HG03520 (cell line): ENCODE measurements around the gene TRIM52.

Source experiments
- ATAC-seq: cut with Tn5 transposase; IDR thresholded peaks from one replicate; pipeline ENCODE4 v1.9.1; 2021; ENCODE audit warnings: mild to moderate bottlenecking, moderate library complexity; ENCODE audit not compliant: unreplicated experiment

Gene TRIM52

GRCh38 chr5:181259283-181259682, 1.7 kb downstream of the TRIM52 start:
- ATAC-seq: no peak

DNA sequence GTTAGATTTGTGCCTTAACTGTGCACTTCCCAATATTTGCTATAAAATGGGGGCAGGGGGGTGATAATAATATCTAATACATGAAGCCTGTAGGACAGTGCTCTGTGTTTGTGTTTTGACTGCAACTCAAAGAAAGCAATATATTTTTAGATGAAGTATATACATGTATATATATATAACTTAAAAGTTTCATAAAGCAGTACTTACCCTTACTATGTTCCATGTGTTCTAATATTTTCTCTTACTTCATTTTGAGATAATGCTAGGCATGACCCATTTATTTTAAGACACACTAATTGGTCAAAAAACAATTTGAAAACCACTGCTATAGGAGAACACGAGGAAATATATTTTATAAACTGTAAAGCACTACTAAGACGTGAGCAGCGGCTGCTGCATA, 2.4 kb downstream of the TRIM52 start:
- no peak for ATAC-seq

DNA sequence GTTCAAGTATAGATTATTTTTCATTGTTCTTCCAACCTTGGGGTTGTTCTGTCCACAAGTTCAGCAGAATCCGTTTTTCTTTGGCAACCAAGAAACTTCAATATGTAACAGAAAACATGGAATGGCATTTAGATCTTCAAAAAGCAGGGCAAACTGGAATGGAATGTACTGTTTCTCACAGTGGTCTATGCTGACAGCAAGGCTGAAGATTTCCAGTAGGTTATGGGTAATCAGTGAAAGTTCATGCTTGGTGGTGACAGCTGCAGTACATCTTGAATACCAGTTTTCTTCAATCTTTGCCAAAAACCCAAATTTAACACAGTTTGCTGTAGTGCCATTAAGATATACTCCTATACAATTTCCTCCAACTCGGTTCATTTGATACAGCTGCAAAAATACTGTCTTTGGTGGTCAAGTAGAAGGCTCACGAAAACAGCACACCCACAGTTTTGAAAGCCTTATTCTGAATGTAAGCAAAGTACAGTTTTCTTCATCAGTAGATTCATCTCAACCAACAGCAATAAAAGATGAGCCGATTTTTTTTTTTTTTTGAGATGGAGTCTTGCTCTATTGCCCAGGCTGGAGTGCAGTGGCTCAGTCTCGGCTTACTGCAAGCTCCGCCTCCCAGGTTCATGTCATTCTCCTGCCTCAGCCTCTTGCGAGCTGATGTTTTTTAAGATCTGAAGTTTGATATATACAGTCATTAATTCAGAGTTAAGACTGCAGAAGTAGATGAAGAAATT, 4.9 kb downstream of the TRIM52 start:
- ATAC-seq: no peak

GRCh38 chr5:181255276-181255675, 5.7 kb downstream of the TRIM52 start:
- ATAC-seq: no peak

- no peak for ATAC-seq
These were observed 12.7 kb downstream of the TRIM52 start for GRCh38 chr5:181248277-181248676.

- peak; percentile 34 for ATAC-seq
These were observed 14.5 kb downstream of the TRIM52 start for GRCh38 chr5:181246276-181247049.

GRCh38 chr5:181245427-181246275, 15.3 kb downstream of the TRIM52 start:
- ATAC-seq: no peak

DNA sequence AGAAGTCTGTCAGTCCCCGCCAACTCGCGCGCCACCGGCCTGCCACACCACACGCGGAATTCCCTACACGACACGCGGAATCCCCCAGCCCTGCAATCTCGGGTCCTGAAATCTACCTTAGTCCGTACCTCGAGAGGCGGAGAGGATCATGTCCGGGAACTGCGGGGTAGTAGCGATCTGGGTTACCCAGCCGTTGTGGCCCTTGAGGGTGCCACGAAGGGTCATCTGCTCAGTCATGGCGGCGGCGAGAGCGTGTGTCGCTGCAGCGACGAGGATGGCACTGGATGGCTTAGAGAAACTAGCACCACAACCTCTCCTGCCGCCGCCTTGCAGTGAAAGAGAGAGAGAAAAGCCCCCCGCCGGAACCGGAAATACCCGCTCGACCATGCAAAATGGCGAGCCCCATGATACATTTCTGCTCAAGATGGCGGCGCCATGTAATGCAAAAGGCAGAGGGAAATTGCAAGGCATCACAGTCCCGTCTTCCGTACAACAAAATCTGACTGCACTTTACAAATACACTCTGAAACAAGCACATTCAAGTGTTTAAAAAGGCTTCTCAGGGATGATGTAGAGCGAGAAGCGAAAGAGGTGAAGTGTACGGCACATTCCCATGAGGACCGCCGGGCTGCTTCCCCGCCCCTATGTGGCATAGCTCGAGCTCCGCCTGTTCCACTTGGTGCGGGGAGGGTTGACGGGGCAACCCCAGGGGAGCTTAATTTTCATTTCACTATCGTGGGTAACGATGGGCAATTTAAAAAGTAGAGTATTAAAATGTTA, 17.2 kb downstream of the TRIM52 start, which contains the start of gene RACK1:
TSS of gene RACK1 (minus strand) at position 343 of the 780 bp plus-strand sequence. CDS start at position 237, 106 bp downstream.
- peak; percentile 45 for ATAC-seq

DNA sequence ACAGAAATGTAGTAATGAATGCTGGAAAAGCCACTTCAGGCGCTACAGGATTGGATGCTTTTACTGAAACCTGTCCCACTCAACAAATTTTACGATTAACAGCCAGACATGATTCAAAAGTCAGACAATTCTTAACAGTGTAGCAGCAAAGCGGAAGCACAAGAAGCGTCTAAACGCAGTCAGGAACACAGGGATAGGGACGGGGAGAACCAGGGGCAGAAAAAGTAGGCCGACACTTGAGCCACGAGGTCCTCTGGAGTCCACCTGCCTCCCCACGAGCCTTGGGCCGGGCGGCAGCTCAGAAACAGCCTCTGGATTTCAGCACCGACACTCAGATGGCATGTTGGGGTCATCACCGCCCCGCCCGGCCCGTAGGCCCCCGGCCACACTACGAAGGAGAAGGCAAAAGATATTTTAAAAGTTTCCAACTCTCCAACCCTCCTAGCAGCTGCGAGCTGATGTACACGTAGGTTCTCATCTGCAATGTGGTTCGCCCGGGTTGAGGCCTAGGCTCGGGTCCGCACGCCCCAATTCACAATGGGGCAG, 17.9 kb downstream of the TRIM52 start:
- ATAC-seq: no peak

DNA sequence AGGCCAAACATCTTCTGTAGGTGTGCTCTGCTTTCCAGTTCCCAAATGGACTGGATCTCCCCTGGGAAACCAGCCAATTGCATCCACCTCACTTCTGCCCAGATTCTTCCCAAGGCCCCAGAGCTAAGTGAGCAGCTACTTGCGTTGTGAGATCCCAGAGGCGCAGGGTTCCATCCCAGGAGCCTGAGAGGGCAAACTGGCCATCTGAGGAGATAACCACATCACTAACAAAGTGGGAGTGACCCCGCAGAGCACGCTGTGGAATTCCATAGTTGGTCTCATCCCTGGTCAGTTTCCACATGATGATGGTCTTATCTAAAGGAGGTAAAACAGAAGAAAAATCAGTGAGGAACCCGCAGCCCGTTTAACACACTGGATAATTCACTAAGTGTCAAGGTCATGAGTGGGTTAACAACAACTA, 18.9 kb downstream of the TRIM52 start:
- ATAC-seq: no peak

- ATAC-seq: no peak
These were observed 19.5 kb downstream of the TRIM52 start for GRCh38 chr5:181241393-181241975.

GRCh38 chr5:181239062-181239663, 21.8 kb downstream of the TRIM52 start:
- ATAC-seq: no peak

- ATAC-seq: no peak
These were observed 23.1 kb downstream of the TRIM52 start for GRCh38 chr5:181237729-181238385.

- no peak for ATAC-seq
These were observed 23.8 kb downstream of the TRIM52 start for GRCh38 chr5:181236954-181237641.

DNA sequence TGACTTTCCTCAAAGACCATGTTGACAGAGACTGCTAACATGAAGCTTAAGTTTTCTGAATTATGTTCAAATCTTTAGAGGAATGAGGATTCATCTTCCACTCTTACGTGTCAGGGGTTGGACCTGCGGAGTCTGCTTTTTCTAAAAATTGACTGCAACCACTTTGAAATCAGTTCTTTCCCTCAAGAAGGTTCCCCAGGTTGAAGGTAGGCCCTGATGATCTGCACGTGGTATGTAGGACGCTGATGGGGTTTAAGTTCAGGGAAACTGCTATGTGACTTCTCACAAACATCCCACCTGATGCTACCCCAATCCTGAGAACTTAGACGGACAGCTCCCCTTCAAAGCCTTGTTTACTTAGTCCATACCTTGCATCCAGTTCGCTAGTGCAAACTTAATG, 24.5 kb downstream of the TRIM52 start:
- no peak for ATAC-seq

DNA sequence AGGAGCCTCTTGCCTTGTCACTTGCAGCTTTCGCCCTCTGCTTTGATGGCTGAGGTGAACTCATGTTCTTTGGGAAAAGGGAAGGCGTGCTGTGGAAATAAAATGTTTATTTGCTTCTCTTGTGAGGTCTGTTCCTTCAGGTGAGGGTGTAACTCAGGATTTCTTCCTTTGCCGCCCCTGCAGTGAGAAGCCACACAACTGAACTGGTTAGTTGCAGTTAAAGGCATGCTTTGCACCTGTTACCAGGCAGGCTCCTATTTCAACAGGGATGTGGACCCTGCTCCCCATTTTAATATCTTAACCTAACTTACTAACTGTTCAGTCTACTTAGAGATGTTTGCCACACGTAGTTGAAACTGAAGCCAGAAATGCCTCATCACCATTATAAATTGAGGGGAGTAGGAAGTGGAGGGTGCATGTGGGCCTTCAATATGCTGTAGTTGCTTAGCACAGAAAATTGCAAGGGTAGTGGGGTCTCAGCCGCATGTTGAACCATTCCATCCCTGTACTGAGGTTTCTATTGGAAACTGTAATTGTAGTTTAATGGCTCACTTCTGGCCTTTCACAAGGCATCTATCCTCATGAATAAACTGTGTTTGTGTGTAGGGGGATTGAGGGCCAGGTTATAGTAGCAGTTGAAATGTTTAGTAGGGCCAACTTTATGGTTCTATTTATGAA, 25.1 kb downstream of the TRIM52 start:
- no peak for ATAC-seq

- ATAC-seq: no peak
These were observed 25.6 kb downstream of the TRIM52 start for GRCh38 chr5:181235323-181235688.
